ENCODE measurements around the gene BLOC1S1. TPM values are rescaled to one million over a fixed set of nuclear protein-coding genes. Genes with fewer than 3 reads are reported as not detected.

The BLOC1S1 gene
- total and polyA plus RNA-seq, 10 of the 15 experiments (the other 5 are each of a cell fraction or from before 2014, with no cell fraction given) = 126 to 285 (median 166) TPM

DNA sequence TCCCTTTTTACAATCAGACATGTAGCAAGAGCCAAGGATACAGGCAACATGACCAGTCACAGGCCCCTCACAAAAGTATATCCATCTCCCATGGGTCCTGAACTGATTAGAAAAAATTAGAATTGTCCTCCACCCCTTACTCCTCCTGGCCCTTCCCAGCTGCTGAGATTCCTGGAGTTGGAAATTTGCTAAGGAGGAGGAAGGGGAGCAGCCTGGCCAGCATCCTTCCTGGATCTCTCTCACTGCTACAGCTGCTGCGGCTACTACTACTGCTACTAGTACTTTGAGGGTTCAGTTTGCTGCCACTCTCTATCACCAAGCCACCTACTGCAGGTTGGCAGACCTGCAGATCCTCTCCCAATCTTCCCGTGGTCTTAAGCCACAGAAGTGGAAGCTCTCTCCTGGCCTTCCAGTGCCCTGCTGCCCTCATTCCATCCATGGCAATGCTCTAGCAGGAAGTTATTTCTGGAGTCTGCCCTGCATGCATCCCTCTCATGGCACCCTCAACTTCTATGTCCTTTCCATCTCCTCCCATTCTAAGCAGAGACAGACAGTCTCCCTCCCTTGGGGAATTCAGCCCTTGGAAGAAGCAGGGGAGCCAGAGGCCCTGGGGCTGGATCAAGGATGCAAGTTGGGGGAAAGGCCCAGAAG lies 9.2 kb upstream of the BLOC1S1 start:
- H3K9ac ChIP-seq (ENCODE audit: control insufficient read depth, insufficient read depth, low read length) = no peak overlapping the region
- no peak overlapping the region for H2AFZ ChIP-seq (ENCODE audit: control insufficient read depth, low read depth, low read length)
- RAD21 ChIA-PET (ENCODE audit: unreplicated experiment) = interaction anchor here (1.4 to 1.5 kb wide), 2 partner anchors 31 to 33 kb away, joined by 3 to 6 read pairs; no protein-coding TSS in a partner anchor
- BruUV-seq (replicated peaks) = no TSS peak
- in situ Hi-C loops (cut with MboI) (no loop called here), intact Hi-C loops (cut with micrococcal nuclease; ENCODE audit: unreplicated experiment) (no loop called here)
- no peak for DNase-seq (ENCODE audit: low read depth, low spot score)
- peaks cover 0 to 5% of the 10 kb centered on the region in 2 experiments; a peak in 2 of 4 replicates for H3K27me3 ChIP-seq (replicated peaks in 1 of 2; ENCODE audit: control insufficient read depth in 2 of 2, insufficient read depth in 2 of 2, low read length in 1 of 2)
- WGBS (ENCODE audit: insufficient coverage, insufficient replicate concordance, low lambda C conversion rate, missing lambda C conversion rate) = 50% methylated on average over 2 of the region's 2 CpGs
- FAIRE-seq = no peak
- TF ChIP-seq BHLHE40 (IDR thresholded peaks at IDR 0.05; ENCODE audit: borderline replicate concordance in 1 of 2, low read depth in 2 of 2, low read length in 1 of 2) (no peak), ZBED1 (IDR thresholded peaks at IDR 0.05; ENCODE audit: borderline replicate concordance) (no peak), CREB1 (IDR thresholded peaks at IDR 0.05; ENCODE audit: low read depth) (no peak), IKZF2 (IDR thresholded peaks at IDR 0.05) (no peak), MEF2A (IDR thresholded peaks at IDR 0.05; ENCODE audit: insufficient read depth, low read depth, low read length) (no peak), SREBF2 (IDR thresholded peaks at IDR 0.05; ENCODE audit: low read length) (no peak), POLR2AphosphoS5 (IDR thresholded peaks at IDR 0.05; ENCODE audit: low read length) (no peak), NFYB (IDR thresholded peaks at IDR 0.05; ENCODE audit: insufficient read depth, low read depth, low read length) (no peak), ZNF217 (IDR thresholded peaks at IDR 0.05) (no peak), JUNB (IDR thresholded peaks at IDR 0.05) (no peak), YBX1 (IDR thresholded peaks at IDR 0.05) (no peak)
- TF ChIP-seq, protein P1, sequence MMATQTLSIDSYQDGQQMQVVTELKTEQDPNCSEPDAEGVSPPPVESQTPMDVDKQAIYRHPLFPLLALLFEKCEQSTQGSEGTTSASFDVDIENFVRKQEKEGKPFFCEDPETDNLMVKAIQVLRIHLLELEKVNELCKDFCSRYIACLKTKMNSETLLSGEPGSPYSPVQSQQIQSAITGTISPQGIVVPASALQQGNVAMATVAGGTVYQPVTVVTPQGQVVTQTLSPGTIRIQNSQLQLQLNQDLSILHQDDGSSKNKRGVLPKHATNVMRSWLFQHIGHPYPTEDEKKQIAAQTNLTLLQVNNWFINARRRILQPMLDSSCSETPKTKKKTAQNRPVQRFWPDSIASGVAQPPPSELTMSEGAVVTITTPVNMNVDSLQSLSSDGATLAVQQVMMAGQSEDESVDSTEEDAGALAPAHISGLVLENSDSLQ (IDR thresholded peaks at IDR 0.05) = no peak
- TF ChIP-seq, protein P2, sequence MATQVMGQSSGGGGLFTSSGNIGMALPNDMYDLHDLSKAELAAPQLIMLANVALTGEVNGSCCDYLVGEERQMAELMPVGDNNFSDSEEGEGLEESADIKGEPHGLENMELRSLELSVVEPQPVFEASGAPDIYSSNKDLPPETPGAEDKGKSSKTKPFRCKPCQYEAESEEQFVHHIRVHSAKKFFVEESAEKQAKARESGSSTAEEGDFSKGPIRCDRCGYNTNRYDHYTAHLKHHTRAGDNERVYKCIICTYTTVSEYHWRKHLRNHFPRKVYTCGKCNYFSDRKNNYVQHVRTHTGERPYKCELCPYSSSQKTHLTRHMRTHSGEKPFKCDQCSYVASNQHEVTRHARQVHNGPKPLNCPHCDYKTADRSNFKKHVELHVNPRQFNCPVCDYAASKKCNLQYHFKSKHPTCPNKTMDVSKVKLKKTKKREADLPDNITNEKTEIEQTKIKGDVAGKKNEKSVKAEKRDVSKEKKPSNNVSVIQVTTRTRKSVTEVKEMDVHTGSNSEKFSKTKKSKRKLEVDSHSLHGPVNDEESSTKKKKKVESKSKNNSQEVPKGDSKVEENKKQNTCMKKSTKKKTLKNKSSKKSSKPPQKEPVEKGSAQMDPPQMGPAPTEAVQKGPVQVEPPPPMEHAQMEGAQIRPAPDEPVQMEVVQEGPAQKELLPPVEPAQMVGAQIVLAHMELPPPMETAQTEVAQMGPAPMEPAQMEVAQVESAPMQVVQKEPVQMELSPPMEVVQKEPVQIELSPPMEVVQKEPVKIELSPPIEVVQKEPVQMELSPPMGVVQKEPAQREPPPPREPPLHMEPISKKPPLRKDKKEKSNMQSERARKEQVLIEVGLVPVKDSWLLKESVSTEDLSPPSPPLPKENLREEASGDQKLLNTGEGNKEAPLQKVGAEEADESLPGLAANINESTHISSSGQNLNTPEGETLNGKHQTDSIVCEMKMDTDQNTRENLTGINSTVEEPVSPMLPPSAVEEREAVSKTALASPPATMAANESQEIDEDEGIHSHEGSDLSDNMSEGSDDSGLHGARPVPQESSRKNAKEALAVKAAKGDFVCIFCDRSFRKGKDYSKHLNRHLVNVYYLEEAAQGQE (IDR thresholded peaks at IDR 0.05; ENCODE audit: low read depth, low read length) = no peak
- TF ChIP-seq, protein P3, sequence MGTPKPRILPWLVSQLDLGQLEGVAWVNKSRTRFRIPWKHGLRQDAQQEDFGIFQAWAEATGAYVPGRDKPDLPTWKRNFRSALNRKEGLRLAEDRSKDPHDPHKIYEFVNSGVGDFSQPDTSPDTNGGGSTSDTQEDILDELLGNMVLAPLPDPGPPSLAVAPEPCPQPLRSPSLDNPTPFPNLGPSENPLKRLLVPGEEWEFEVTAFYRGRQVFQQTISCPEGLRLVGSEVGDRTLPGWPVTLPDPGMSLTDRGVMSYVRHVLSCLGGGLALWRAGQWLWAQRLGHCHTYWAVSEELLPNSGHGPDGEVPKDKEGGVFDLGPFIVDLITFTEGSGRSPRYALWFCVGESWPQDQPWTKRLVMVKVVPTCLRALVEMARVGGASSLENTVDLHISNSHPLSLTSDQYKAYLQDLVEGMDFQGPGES (IDR thresholded peaks at IDR 0.05) = no peak
- TF ChIP-seq, protein P4, sequence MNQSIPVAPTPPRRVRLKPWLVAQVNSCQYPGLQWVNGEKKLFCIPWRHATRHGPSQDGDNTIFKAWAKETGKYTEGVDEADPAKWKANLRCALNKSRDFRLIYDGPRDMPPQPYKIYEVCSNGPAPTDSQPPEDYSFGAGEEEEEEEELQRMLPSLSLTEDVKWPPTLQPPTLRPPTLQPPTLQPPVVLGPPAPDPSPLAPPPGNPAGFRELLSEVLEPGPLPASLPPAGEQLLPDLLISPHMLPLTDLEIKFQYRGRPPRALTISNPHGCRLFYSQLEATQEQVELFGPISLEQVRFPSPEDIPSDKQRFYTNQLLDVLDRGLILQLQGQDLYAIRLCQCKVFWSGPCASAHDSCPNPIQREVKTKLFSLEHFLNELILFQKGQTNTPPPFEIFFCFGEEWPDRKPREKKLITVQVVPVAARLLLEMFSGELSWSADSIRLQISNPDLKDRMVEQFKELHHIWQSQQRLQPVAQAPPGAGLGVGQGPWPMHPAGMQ (IDR thresholded peaks at IDR 0.05; ENCODE audit: borderline replicate concordance) = no peak
- H3K4me3 ChIP-seq = no peak overlapping the region
- H4K20me1 ChIP-seq (ENCODE audit: control insufficient read depth, insufficient read depth) = no peaks in the 10 kb centered on the region
- POLR2A ChIA-PET = no interaction called here
- H3K36me3 ChIP-seq (ENCODE audit: control insufficient read depth in 2 of 2, insufficient read depth in 2 of 2, low read length in 1 of 2) = no peaks in the 10 kb centered on the region
- SMC1A ChIA-PET (ENCODE audit: uncharacterized antibody, unreplicated experiment) = interaction anchor here (1.4 to 2.5 kb wide), 3 partner anchors 25 to 227 kb away, joined by 3 to 9 read pairs (median 3); a partner anchor contains a TSS
- no peak for ATAC-seq
- no peaks in the 10 kb centered on the region for H3K9me3 ChIP-seq (replicated peaks; ENCODE audit: control insufficient read depth, insufficient read depth, low read length)
- H3K4me1 ChIP-seq (ENCODE audit: control insufficient read depth, insufficient read depth, low read length) = peaks cover 6% of the 10 kb centered on the region; the same call in 1 of the 2 replicates
- CTCF ChIA-PET = interaction anchor here (0.8 to 2.7 kb wide), 14 partner anchors 9 to 219 kb away, joined by 3 to 13 read pairs (median 4); partner anchors contain the start of genes BLOC1S1 and RDH5
- H3K27ac ChIP-seq (ENCODE audit: control insufficient read depth, insufficient read depth) = no peak overlapping the region
- no peak overlapping the region for H3K4me2 ChIP-seq (ENCODE audit: control insufficient read depth, insufficient read depth)
- H3K79me2 ChIP-seq (ENCODE audit: control insufficient read depth, insufficient read depth, low read length) = no peaks in the 10 kb centered on the region

Measured in GM12878 (cell line).